Measurements from ENCODE around the gene SYS1. TPM values are rescaled to one million over a fixed set of nuclear protein-coding genes. Genes with fewer than 3 reads are reported as not detected.

The SYS1 gene
- total RNA-seq, 1 donor from 2014 or later, result 25.2 TPM

DNA sequence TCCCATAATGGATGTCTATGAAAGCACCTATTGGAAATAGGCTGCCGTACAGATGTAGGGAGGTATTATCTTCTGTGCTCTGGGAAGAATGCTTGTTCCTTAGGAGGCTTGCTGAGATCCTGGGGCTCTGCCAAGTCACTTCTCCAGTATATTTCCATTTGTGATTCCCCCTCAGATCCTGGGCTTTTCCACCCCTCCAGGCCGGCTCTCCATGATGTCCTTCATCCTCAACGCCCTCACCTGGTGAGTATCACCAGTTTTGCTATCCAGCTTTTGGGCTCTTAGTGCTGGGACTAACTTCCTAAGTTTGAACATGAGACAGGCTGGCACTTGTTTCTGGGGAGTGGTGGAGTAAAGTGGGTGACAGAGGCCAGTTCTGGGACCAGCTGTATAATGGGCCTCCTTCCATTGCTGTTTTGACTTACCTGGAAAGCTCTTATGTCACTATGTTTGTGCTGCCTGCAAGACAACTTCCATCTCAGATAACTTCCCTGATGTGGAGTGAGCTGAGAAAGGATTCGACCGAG is 2.6 kb downstream of the SYS1 start:
- Mint-ChIP-seq H3K36me3 (ENCODE audit: low read depth, unreplicated experiment) (peaks cover 8% of the 10 kb centered on the region), H3K27me3 (ENCODE audit: low read depth, unreplicated experiment) (no peaks in the 10 kb centered on the region), H3K4me3 (ENCODE audit: unreplicated experiment) (no peak overlapping the region), H3K27ac (ENCODE audit: unreplicated experiment) (no peak overlapping the region), H3K4me1 (ENCODE audit: low read depth, unreplicated experiment) (peaks cover 5% of the 10 kb centered on the region), H3K9me3 (ENCODE audit: unreplicated experiment) (no peaks in the 10 kb centered on the region)
- Histone ChIP-seq H3K36me3 (ENCODE audit: insufficient read depth, low read length) (peaks cover 13% of the 10 kb centered on the region), H3K9me3 (ENCODE audit: insufficient read depth, low read depth, low read length) (no peaks in the 10 kb centered on the region), H3K4me3 (ENCODE audit: insufficient read depth, low read depth, low read length) (no peak overlapping the region), H3K27me3 (ENCODE audit: insufficient read depth, low read length) (no peaks in the 10 kb centered on the region), H3K4me1 (ENCODE audit: insufficient read depth, low read length) (peaks cover 15% of the 10 kb centered on the region), H3K79me2 (ENCODE audit: insufficient read depth, low read length) (peaks cover 28% of the 10 kb centered on the region), H2AFZ (ENCODE audit: low read depth, low read length) (no peak overlapping the region), H4K20me1 (ENCODE audit: insufficient read depth, low read length) (peaks cover 23% of the 10 kb centered on the region), H3K4me2 (ENCODE audit: low read length) (no peak overlapping the region), H3K9ac (ENCODE audit: low read length) (no peak overlapping the region), H3K27ac (ENCODE audit: low read depth, low read length) (no peak overlapping the region)
- TF ChIP-seq EZH2 (IDR thresholded peaks at IDR 0.05; ENCODE audit: insufficient read depth, low read length), result no peak
- FAIRE-seq, result no peak
- no peak for DNase-seq (ENCODE audit: low read depth)

DNA sequence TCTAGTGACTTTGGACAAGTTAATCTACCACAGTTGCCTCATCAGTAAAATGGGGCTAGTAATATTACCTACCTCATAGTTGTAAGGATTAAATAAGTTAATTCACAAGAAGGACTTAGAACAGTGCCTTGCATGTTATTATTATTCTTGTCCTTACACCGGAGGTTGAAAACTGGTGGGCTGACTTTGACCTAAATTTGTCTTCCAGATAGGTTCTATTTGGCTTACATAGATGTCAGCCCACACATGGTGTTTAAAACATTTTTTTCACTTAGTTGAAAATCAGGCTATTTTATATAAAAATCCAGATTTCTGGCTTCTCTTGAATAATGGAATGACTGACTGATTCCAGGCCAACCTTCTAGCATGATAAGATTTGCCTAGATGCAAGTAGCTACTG is 3.2 kb downstream of the SYS1 start:
- Histone ChIP-seq H3K27me3 (ENCODE audit: insufficient read depth, low read length) (no peaks in the 10 kb centered on the region), H3K9ac (ENCODE audit: low read length) (no peak overlapping the region), H2AFZ (ENCODE audit: low read depth, low read length) (no peak overlapping the region), H3K9me3 (ENCODE audit: insufficient read depth, low read depth, low read length) (no peaks in the 10 kb centered on the region), H3K36me3 (ENCODE audit: insufficient read depth, low read length) (peaks cover 13% of the 10 kb centered on the region), H3K4me3 (ENCODE audit: insufficient read depth, low read depth, low read length) (no peak overlapping the region), H3K27ac (ENCODE audit: low read depth, low read length) (no peak overlapping the region), H4K20me1 (ENCODE audit: insufficient read depth, low read length) (peaks cover 23% of the 10 kb centered on the region), H3K4me1 (ENCODE audit: insufficient read depth, low read length) (peaks cover 10% of the 10 kb centered on the region), H3K4me2 (ENCODE audit: low read length) (no peak overlapping the region), H3K79me2 (ENCODE audit: insufficient read depth, low read length) (peaks cover 28% of the 10 kb centered on the region)
- Mint-ChIP-seq H3K36me3 (ENCODE audit: low read depth, unreplicated experiment) (peaks cover 9% of the 10 kb centered on the region), H3K27ac (ENCODE audit: unreplicated experiment) (no peak overlapping the region), H3K4me1 (ENCODE audit: low read depth, unreplicated experiment) (peaks cover 5% of the 10 kb centered on the region), H3K4me3 (ENCODE audit: unreplicated experiment) (no peak overlapping the region), H3K27me3 (ENCODE audit: low read depth, unreplicated experiment) (no peaks in the 10 kb centered on the region), H3K9me3 (ENCODE audit: unreplicated experiment) (no peaks in the 10 kb centered on the region)
- FAIRE-seq (no peak), DNase-seq (ENCODE audit: low read depth) (no peak)
- no peak for TF ChIP-seq EZH2 (IDR thresholded peaks at IDR 0.05; ENCODE audit: insufficient read depth, low read length)
- TF ChIP-seq, protein P1, sequence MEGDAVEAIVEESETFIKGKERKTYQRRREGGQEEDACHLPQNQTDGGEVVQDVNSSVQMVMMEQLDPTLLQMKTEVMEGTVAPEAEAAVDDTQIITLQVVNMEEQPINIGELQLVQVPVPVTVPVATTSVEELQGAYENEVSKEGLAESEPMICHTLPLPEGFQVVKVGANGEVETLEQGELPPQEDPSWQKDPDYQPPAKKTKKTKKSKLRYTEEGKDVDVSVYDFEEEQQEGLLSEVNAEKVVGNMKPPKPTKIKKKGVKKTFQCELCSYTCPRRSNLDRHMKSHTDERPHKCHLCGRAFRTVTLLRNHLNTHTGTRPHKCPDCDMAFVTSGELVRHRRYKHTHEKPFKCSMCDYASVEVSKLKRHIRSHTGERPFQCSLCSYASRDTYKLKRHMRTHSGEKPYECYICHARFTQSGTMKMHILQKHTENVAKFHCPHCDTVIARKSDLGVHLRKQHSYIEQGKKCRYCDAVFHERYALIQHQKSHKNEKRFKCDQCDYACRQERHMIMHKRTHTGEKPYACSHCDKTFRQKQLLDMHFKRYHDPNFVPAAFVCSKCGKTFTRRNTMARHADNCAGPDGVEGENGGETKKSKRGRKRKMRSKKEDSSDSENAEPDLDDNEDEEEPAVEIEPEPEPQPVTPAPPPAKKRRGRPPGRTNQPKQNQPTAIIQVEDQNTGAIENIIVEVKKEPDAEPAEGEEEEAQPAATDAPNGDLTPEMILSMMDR (IDR thresholded peaks at IDR 0.05; ENCODE audit: insufficient read depth, low read depth, low read length), result no peak

DNA sequence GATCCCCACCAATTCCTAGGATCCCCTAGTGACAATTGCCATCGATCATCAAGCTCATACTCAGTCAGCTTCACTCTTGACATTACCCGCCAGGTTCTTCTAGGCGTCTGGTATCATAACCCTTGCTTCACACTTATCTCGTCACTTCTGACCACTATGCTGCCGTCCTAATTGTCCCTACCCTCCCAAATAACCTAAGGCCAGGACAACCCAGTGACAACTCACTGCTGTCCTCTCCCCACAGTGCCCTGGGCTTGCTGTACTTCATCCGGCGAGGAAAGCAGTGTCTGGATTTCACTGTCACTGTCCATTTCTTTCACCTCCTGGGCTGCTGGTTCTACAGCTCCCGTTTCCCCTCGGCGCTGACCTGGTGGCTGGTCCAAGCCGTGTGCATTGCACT is 3.7 kb downstream of the SYS1 start:
- Histone ChIP-seq H3K27me3 (ENCODE audit: insufficient read depth, low read length) (no peaks in the 10 kb centered on the region), H3K36me3 (ENCODE audit: insufficient read depth, low read length) (peaks cover 13% of the 10 kb centered on the region), H3K79me2 (ENCODE audit: insufficient read depth, low read length) (peaks cover 28% of the 10 kb centered on the region), H4K20me1 (ENCODE audit: insufficient read depth, low read length) (peaks cover 23% of the 10 kb centered on the region), H2AFZ (ENCODE audit: low read depth, low read length) (no peak overlapping the region), H3K4me3 (ENCODE audit: insufficient read depth, low read depth, low read length) (no peak overlapping the region), H3K4me2 (ENCODE audit: low read length) (no peak overlapping the region), H3K9ac (ENCODE audit: low read length) (no peak overlapping the region), H3K9me3 (ENCODE audit: insufficient read depth, low read depth, low read length) (no peaks in the 10 kb centered on the region), H3K4me1 (ENCODE audit: insufficient read depth, low read length) (peaks cover 10% of the 10 kb centered on the region), H3K27ac (ENCODE audit: low read depth, low read length) (no peak overlapping the region)
- no peak for TF ChIP-seq EZH2 (IDR thresholded peaks at IDR 0.05; ENCODE audit: insufficient read depth, low read length)
- TF ChIP-seq, protein P1 (IDR thresholded peaks at IDR 0.05; ENCODE audit: insufficient read depth, low read depth, low read length), result no peak
- H3K4me3 Mint-ChIP-seq (ENCODE audit: unreplicated experiment), result no peak overlapping the region
- H3K36me3 Mint-ChIP-seq (ENCODE audit: low read depth, unreplicated experiment), result peaks cover 9% of the 10 kb centered on the region
- H3K27ac Mint-ChIP-seq (ENCODE audit: unreplicated experiment), result no peak overlapping the region
- DNase-seq (ENCODE audit: low read depth) (no peak), FAIRE-seq (no peak)
- no peaks in the 10 kb centered on the region for H3K27me3 Mint-ChIP-seq (ENCODE audit: low read depth, unreplicated experiment)
- peaks cover 5% of the 10 kb centered on the region for H3K4me1 Mint-ChIP-seq (ENCODE audit: low read depth, unreplicated experiment)
- no peaks in the 10 kb centered on the region for H3K9me3 Mint-ChIP-seq (ENCODE audit: unreplicated experiment)
